SK-N-SH treated with all-trans-retinoic acid at 6 μM for 48 hours (cell line): Measurements from ENCODE around the gene COL10A1.

Source experiments
- ATAC-seq: fragments of 200-7000 bp; cut with Tn5 transposase; 3 replicates; pipeline ENCODE4 v1.9.1; 2020; ENCODE audit warnings: mild to moderate bottlenecking, moderate library complexity
- ARNTL ChIP-seq: fragments of 450-650 bp; formaldehyde crosslinking; IDR thresholded peaks from 2 replicates; pipeline ENCODE4 v1.5.0; 2020; ENCODE audit warnings: low read depth, mild to moderate bottlenecking, moderate library complexity, borderline replicate concordance
- BACH2 ChIP-seq: fragments of 250-450 bp; sonication (Bioruptor Pico); IDR thresholded peaks from 2 replicates; pipeline ENCODE4 v1.9.0; 2021; ENCODE audit warnings: mild to moderate bottlenecking, borderline replicate concordance
- CREB5 ChIP-seq: fragments of 250-450 bp; sonication (Bioruptor Pico); IDR thresholded peaks from 2 replicates; pipeline ENCODE4 v1.5.1; 2020; ENCODE audit warnings: low read depth, mild to moderate bottlenecking, moderate library complexity
- CSDC2 ChIP-seq: fragments of 250-450 bp; sonication (Bioruptor Pico); IDR thresholded peaks from 2 replicates; pipeline ENCODE4 v1.5.0; 2020; ENCODE audit warnings: mild to moderate bottlenecking, moderate library complexity
- CSRNP3 ChIP-seq: fragments of 250-450 bp; sonication (Bioruptor Pico); IDR thresholded peaks from 2 replicates; pipeline ENCODE4 v1.5.1; 2021; ENCODE audit warnings: mild to moderate bottlenecking, moderate library complexity
- ESRRG ChIP-seq: fragments of 250-450 bp; sonication (Bioruptor Pico); IDR thresholded peaks from 2 replicates; pipeline ENCODE4 v1.6.1; 2021; ENCODE audit warnings: mild to moderate bottlenecking
- ISL1 ChIP-seq: fragments of 250-450 bp; sonication (Bioruptor Pico); IDR thresholded peaks from 2 replicates; pipeline ENCODE4 v2.1.2; 2022; ENCODE audit warnings: mild to moderate bottlenecking, moderate library complexity
- OSR1 ChIP-seq: fragments of 250-450 bp; sonication (Bioruptor Pico); IDR thresholded peaks from 2 replicates; pipeline ENCODE4 v1.8.0; 2022; ENCODE audit warnings: moderate library complexity, mild to moderate bottlenecking, inconsistent platforms
- PATZ1 ChIP-seq: fragments of 250-450 bp; sonication (Bioruptor Pico); IDR thresholded peaks from 2 replicates; pipeline ENCODE4 v1.8.0; 2020; ENCODE audit warnings: mild to moderate bottlenecking, moderate library complexity, borderline replicate concordance
- POU6F1 ChIP-seq: fragments of 250-450 bp; sonication (Bioruptor Pico); IDR thresholded peaks from 2 replicates; pipeline ENCODE4 v1.8.0; 2021; ENCODE audit warnings: low read depth, mild to moderate bottlenecking, moderate library complexity, borderline replicate concordance
- PPARA ChIP-seq: fragments of 250-450 bp; sonication (Bioruptor Pico); IDR thresholded peaks from 2 replicates; pipeline ENCODE4 v1.5.0; 2020; ENCODE audit warnings: mild to moderate bottlenecking, borderline replicate concordance
- SNAI2 ChIP-seq: fragments of 250-450 bp; sonication (Bioruptor Pico); IDR thresholded peaks from 2 replicates; pipeline ENCODE4 v1.5.0; 2020; ENCODE audit warnings: mild to moderate bottlenecking, moderate library complexity
- TCF4 ChIP-seq: fragments of 250-450 bp; sonication (Bioruptor Pico); IDR thresholded peaks from 2 replicates; pipeline ENCODE4 v1.8.0; 2021; ENCODE audit warnings: mild to moderate bottlenecking, moderate library complexity, borderline replicate concordance
- TOX ChIP-seq: fragments of 250-450 bp; sonication (Bioruptor Pico); IDR thresholded peaks from 2 replicates; pipeline ENCODE4 v1.8.0; 2021; ENCODE audit warnings: mild to moderate bottlenecking, moderate library complexity, borderline replicate concordance
- TSHZ2 ChIP-seq: fragments of 250-450 bp; sonication (Bioruptor Pico); IDR thresholded peaks from 2 replicates; pipeline ENCODE4 v1.5.0; 2020; ENCODE audit warnings: mild to moderate bottlenecking, moderate library complexity
- ZFP3 ChIP-seq: fragments of 250-450 bp; sonication (Bioruptor Pico); IDR thresholded peaks from 2 replicates; pipeline ENCODE4 v1.5.0; 2020; ENCODE audit warnings: mild to moderate bottlenecking, moderate library complexity
- ZFP30 ChIP-seq: fragments of 450-650 bp; formaldehyde crosslinking; IDR thresholded peaks from 2 replicates; pipeline ENCODE4 v1.5.0; 2022; ENCODE audit warnings: mild to moderate bottlenecking, moderate library complexity
- ZNF565 ChIP-seq: fragments of 450-650 bp; formaldehyde crosslinking; conservative IDR thresholded peaks from 2 replicates; pipeline ENCODE4 v1.5.0; 2020; ENCODE audit warnings: low read depth, mild to moderate bottlenecking, moderate library complexity
- ZNF70 ChIP-seq: fragments of 450-650 bp; formaldehyde crosslinking; IDR thresholded peaks from 2 replicates; pipeline ENCODE4 v1.5.0; 2020; ENCODE audit warnings: mild to moderate bottlenecking, moderate library complexity
- ZNF8 ChIP-seq: fragments of 450-650 bp; formaldehyde crosslinking; IDR thresholded peaks from 2 replicates; pipeline ENCODE4 v1.5.0; 2020; ENCODE audit warnings: mild to moderate bottlenecking, moderate library complexity

Gene COL10A1

GRCh38 chr6:116173928-116174327, 48.0 kb upstream of the COL10A1 start:
- TF ChIP-seq PATZ1 (CRISPR knock-in tag) (no peak), ESRRG (CRISPR knock-in tag) (no peak), ISL1 (CRISPR knock-in tag) (no peak), TOX (no peak), CSRNP3 (CRISPR knock-in tag) (no peak), ZNF565 (no peak), ZNF70 (no peak), ZFP3 (CRISPR knock-in tag) (no peak), TCF4 (CRISPR knock-in tag) (no peak), BACH2 (CRISPR knock-in tag) (no peak), CSDC2 (no peak), ZNF8 (CRISPR knock-in tag) (no peak), ARNTL (CRISPR knock-in tag) (no peak), OSR1 (no peak), TSHZ2 (CRISPR knock-in tag) (no peak)
- ATAC-seq = no peak

- TF ChIP-seq ZNF8 (CRISPR knock-in tag) (no peak), PATZ1 (CRISPR knock-in tag) (no peak), CSDC2 (no peak), TOX (no peak), ZFP3 (CRISPR knock-in tag) (no peak), PPARA (CRISPR knock-in tag) (no peak), ZFP30 (CRISPR knock-in tag) (no peak), SNAI2 (CRISPR knock-in tag) (no peak), ZNF70 (no peak), TSHZ2 (CRISPR knock-in tag) (no peak)
- no peak for ATAC-seq
Observed at GRCh38 chr6:116170358-116171057, 44.6 kb upstream of the COL10A1 start.

GRCh38 chr6:116169880-116170279, 43.9 kb upstream of the COL10A1 start:
- ATAC-seq = no peak
- no peak for TF ChIP-seq CREB5 (CRISPR knock-in tag)
- no peak for TF ChIP-seq PPARA (CRISPR knock-in tag)
- no peak for TF ChIP-seq POU6F1 (CRISPR knock-in tag)
